HepG2 (cell line): ENCODE measurements around the gene PRR20C. TPM values are rescaled to one million over a fixed set of nuclear protein-coding genes. Genes with fewer than 3 reads are reported as not detected.
"Not testable (repeated sequence)": the region's sequence is repeated elsewhere in the genome, so short reads cannot be mapped to it uniquely, and the experiment has no call there.

ENCODE experiments used
- ATAC-seq: fragments of 200-7000 bp; cut with Tn5 transposase; 3 replicates; pipeline ENCODE4 v1.9.1; 2020; ENCODE audit warnings: mild to moderate bottlenecking, moderate library complexity
- BruUV-seq: library from RNA; stranded (reverse); fragments of 400-500 nt; replicated peaks from 2 replicates; lab custom pipeline; 2021; lab: Mats Ljungman, UMichigan
- CTCF ChIA-PET: fragments of 300-600 bp; formaldehyde crosslinking; extraction: SDS; loops from one replicate; lab custom pipeline; 2021; ENCODE audit warnings: low total read pairs, inconsistent platforms, low intra/inter-chr PET ratio; lab: Yijun Ruan, JAX
- POLR2A ChIA-PET: fragments of 350-600 bp; sonication (Branson Sonifier 250); formaldehyde crosslinking; loops from one replicate; lab custom pipeline; 2020; ENCODE audit warnings: antibody characterized with exemption, inconsistent platforms; lab: Yijun Ruan, JAX
- DNase-seq: peaks from one replicate; pipeline ENCODE4 v3.0.0-alpha.2; 2015; ENCODE audit warnings: low spot score
- FAIRE-seq: peaks from 3 replicates; lab custom pipeline; 2011; peaks lifted over from hg19 to GRCh38; lab: Jason Lieb, UNC
- H2AFZ ChIP-seq: one replicate; pipeline ENCODE4 v1.6.1; 2011; ENCODE audit warnings: low read length, inconsistent platforms
- H3K27ac ChIP-seq: fragments of 300-600 bp; 3 replicates; pipeline ENCODE4 v1.8.0; 2011; ENCODE audit warnings: mixed run types, mild to moderate bottlenecking, mixed read lengths, low read length, inconsistent platforms; ENCODE audit not compliant: insufficient read depth; ENCODE audit errors: extremely low read length
- H3K27me3 ChIP-seq, 2 experiments: fragments of 200-600 bp in 1 of 2; 2 replicates in 1 of 2; 3 replicates in 1 of 2; pipeline versions ENCODE4 v1.6.0 to v1.8.0; 2011; ENCODE audit warnings: low read length in 2 of 2, mild to moderate bottlenecking in 2 of 2, moderate library complexity in 2 of 2, inconsistent platforms in 1 of 2; ENCODE audit not compliant: insufficient read depth in 2 of 2, control insufficient read depth in 1 of 2
- H3K36me3 ChIP-seq, 2 experiments: fragments of 200-600 bp in 1 of 2; replicated peaks in 1 of 2; 2 replicates in 1 of 2; 3 replicates in 1 of 2; pipeline versions ENCODE4 v1.5.1 to v1.8.0; 2011; ENCODE audit warnings: low read length in 2 of 2, inconsistent platforms in 1 of 2; ENCODE audit not compliant: insufficient read depth in 2 of 2, control insufficient read depth in 1 of 2
- H3K4me1 ChIP-seq: 2 replicates; pipeline ENCODE4 v1.5.1; 2012; ENCODE audit warnings: low read length, inconsistent platforms; ENCODE audit not compliant: insufficient read depth
- H3K4me2 ChIP-seq: 2 replicates; pipeline ENCODE4 v1.6.0; 2011; ENCODE audit warnings: low read depth, low read length, inconsistent platforms
- H3K4me3 ChIP-seq, 3 experiments: fragments of 200-600 bp in 1 of 3; sonication (generic), shearing (Covaris generic) in 1 of 3; replicated peaks in 1 of 3; 2 replicates each; pipeline ENCODE4 v1.5.1; 2011 to 2016; ENCODE audit warnings: low read length in 3 of 3, inconsistent platforms in 2 of 3, low read depth in 2 of 3, mild to moderate bottlenecking in 2 of 3, control low read depth in 1 of 3, mixed read lengths in 1 of 3; ENCODE audit not compliant: insufficient read depth in 1 of 3
- H3K79me2 ChIP-seq: one replicate; pipeline ENCODE4 v1.6.1; 2011; ENCODE audit warnings: low read length, inconsistent platforms; ENCODE audit not compliant: insufficient read depth
- H3K9ac ChIP-seq: 2 replicates; pipeline ENCODE4 v1.6.0; 2011; ENCODE audit warnings: mild to moderate bottlenecking, low read depth, low read length, inconsistent platforms; ENCODE audit not compliant: insufficient read depth
- H3K9me3 ChIP-seq: 2 replicates; pipeline ENCODE4 v1.5.1; 2012; ENCODE audit warnings: mild to moderate bottlenecking, low read length
- H4K20me1 ChIP-seq: 2 replicates; pipeline ENCODE4 v1.6.0; 2011; ENCODE audit warnings: inconsistent platforms, mild to moderate bottlenecking, low read length, moderate library complexity; ENCODE audit not compliant: insufficient read depth
- WGBS: methylation state at CpG from one replicate; pipeline ENCODE4 v1.1.6; 2017; ENCODE audit warnings: low lambda C conversion rate; 5-methylcytosine and 5-hydroxymethylcytosine counted together
- in situ Hi-C: cut with HindIII; loops from 2 replicates; pipeline ENCODE4 v1.10.0; 2017; ENCODE audit warnings: low pct_unique_long_range_greater_than_20kb; ENCODE audit not compliant: extremely low pct_ligation_motif_present
- intact Hi-C: fragments of 100-400 bp; cut with micrococcal nuclease; formaldehyde crosslinking; loops from one replicate; pipeline ENCODE4 v1.10.0; 2022; ENCODE audit not compliant: unreplicated experiment
- polyA plus RNA-seq, 8 experiments: library from polyadenylated mRNA; depleted of rRNA in 3 of 8; stranded (reverse) in 7 of 8; unstranded in 1 of 8; fragments of >200 nt; fragmentation: Illumina TruSeq in 4 of 8; extraction: Trizol in 4 of 8; gene quantifications; 2 replicates each; pipeline versions ENCODE4 v1.2.1 to v1.2.3, GENCODE V29; 2011 to 2016; ENCODE audit warnings: low read depth in 4 of 8, missing spikeins in 1 of 8, mixed read lengths in 1 of 8; ENCODE audit not compliant: insufficient read depth in 1 of 8
- total RNA-seq, 5 experiments: library from RNA; depleted of rRNA; stranded (reverse); fragments of >200 nt; fragmentation: Illumina TruSeq; extraction: Trizol; gene quantifications; 2 replicates each; pipeline ENCODE4 v1.2.3, GENCODE V29; 2016; ENCODE audit warnings: low read depth in 1 of 5

Gene PRR20C
- total and polyA plus RNA-seq, 2 of the 13 experiments (the other 11 are each of a cell fraction or from before 2014, with no cell fraction given), result not detected

DNA sequence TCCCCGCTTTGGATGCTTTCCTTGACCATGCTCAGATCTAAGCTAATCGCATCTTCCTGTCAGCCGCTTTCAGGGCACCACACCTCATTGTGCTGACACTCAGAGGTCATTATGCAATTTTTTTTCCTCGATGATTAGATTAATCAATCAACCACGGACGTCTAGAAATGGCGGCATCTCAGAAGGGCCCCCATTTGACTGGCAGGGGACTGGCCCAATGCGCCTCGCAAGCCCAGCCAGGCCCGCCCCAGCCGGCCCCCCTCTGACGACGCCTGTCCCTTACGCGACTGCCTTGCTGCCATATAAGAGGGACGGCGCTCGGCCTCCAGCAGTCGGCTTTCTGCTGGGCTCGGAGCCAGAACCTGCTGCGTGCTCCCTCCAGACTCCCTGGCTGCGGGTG, 6.7 kb upstream of the PRR20C start, which contains the start of gene PRR20B:
PRR20B (plus strand) TSS at position 301 of the 400 bp plus-strand sequence. CDS start 387 bp downstream, outside the sequence.
- H3K4me3 ChIP-seq, H3K79me2 ChIP-seq, H2AFZ ChIP-seq, H3K27me3 ChIP-seq, H3K36me3 ChIP-seq, ATAC-seq, POLR2A ChIA-PET, H3K4me1 ChIP-seq, H3K27ac ChIP-seq, H3K9me3 ChIP-seq, CTCF ChIA-PET, H4K20me1 ChIP-seq, FAIRE-seq, H3K4me2 ChIP-seq, H3K9ac ChIP-seq, DNase-seq, intact Hi-C loops, in situ Hi-C loops, BruUV-seq: not testable (repeated sequence)
- no CpG with 5 or more reads among the region's 22 CpGs for WGBS

DNA sequence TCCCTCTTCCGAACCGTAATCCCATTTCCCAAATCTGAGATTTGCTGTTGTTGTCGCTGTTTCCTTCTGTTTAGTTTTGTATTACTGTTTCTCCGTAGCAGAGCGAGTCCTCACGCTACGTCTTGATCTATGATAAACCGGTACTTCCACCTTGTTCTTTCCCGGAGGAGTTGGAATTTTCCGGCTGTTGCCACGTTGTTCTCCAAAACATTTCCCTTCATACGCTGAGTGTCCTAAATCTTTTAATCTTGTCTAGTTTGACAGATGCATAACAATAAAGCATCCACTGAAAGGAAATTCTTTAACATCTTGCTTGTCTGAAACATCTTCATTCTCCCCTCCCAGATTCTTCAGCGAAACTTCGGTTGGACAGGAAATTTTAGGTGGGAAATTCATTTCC, 5.8 kb upstream of the PRR20C start:
- FAIRE-seq, in situ Hi-C loops, H3K36me3 ChIP-seq, intact Hi-C loops, H3K9ac ChIP-seq, POLR2A ChIA-PET, H3K9me3 ChIP-seq, H3K79me2 ChIP-seq, H3K4me2 ChIP-seq, H3K4me3 ChIP-seq, H2AFZ ChIP-seq, H4K20me1 ChIP-seq, ATAC-seq, BruUV-seq, H3K4me1 ChIP-seq, H3K27ac ChIP-seq, H3K27me3 ChIP-seq, DNase-seq, CTCF ChIA-PET: not testable (repeated sequence)
- 77% methylated on average over 10 of the region's 14 CpGs for WGBS

DNA sequence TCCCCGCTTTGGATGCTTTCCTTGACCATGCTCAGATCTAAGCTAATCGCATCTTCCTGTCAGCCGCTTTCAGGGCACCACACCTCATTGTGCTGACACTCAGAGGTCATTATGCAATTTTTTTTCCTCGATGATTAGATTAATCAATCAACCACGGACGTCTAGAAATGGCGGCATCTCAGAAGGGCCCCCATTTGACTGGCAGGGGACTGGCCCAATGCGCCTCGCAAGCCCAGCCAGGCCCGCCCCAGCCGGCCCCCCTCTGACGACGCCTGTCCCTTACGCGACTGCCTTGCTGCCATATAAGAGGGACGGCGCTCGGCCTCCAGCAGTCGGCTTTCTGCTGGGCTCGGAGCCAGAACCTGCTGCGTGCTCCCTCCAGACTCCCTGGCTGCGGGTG, 6.5 kb downstream of the PRR20C start, which contains the start of gene PRR20D:
PRR20D (plus strand) TSS at position 301 of the 400 bp plus-strand sequence. CDS start 387 bp downstream, outside the sequence.
- H3K27ac ChIP-seq, POLR2A ChIA-PET, H3K79me2 ChIP-seq, DNase-seq, intact Hi-C loops, H3K27me3 ChIP-seq, BruUV-seq, H3K4me3 ChIP-seq, in situ Hi-C loops, H3K4me1 ChIP-seq, CTCF ChIA-PET, H3K9ac ChIP-seq, H3K36me3 ChIP-seq, H3K4me2 ChIP-seq, H3K9me3 ChIP-seq, H4K20me1 ChIP-seq, FAIRE-seq, H2AFZ ChIP-seq, ATAC-seq: not testable (repeated sequence)
- WGBS, result no CpG with 5 or more reads among the region's 22 CpGs

DNA sequence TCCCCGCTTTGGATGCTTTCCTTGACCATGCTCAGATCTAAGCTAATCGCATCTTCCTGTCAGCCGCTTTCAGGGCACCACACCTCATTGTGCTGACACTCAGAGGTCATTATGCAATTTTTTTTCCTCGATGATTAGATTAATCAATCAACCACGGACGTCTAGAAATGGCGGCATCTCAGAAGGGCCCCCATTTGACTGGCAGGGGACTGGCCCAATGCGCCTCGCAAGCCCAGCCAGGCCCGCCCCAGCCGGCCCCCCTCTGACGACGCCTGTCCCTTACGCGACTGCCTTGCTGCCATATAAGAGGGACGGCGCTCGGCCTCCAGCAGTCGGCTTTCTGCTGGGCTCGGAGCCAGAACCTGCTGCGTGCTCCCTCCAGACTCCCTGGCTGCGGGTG, 13.0 kb downstream of the PRR20C start, which contains the start of gene PRR20E:
PRR20E (plus strand) TSS at position 301 of the 400 bp plus-strand sequence. CDS start 387 bp downstream, outside the sequence.
- DNase-seq, CTCF ChIA-PET, H3K4me2 ChIP-seq, H3K27me3 ChIP-seq, H3K4me3 ChIP-seq, intact Hi-C loops, H3K36me3 ChIP-seq, H4K20me1 ChIP-seq, H3K9me3 ChIP-seq, BruUV-seq, ATAC-seq, POLR2A ChIA-PET, H3K27ac ChIP-seq, H3K9ac ChIP-seq, in situ Hi-C loops, H3K79me2 ChIP-seq, H3K4me1 ChIP-seq, H2AFZ ChIP-seq, FAIRE-seq: not testable (repeated sequence)
- no CpG with 5 or more reads among the region's 22 CpGs for WGBS
